CD8-positive, alpha-beta memory T cell (primary cell): ENCODE measurements around the gene PPIL4. TPM values are rescaled to one million over a fixed set of nuclear protein-coding genes. Genes with fewer than 3 reads are reported as not detected.

Experiments
- CTCF ChIA-PET: fragments of 350-600 bp; sonication (Branson Sonifier 250); formaldehyde crosslinking; loops from one replicate; lab custom pipeline; 2021; ENCODE audit warnings: antibody characterized with exemption; lab: Charles Lee
- POLR2A ChIA-PET: fragments of 350-600 bp; sonication (Branson Sonifier 250); formaldehyde crosslinking; loops from one replicate; lab custom pipeline; 2021; ENCODE audit warnings: antibody characterized with exemption; lab: Charles Lee
- DNase-seq, 5 donors: peaks; one replicate each; pipeline versions ENCODE4 v3.0.0 to v3.0.0-alpha.2; 2020 to 2022; ENCODE audit warnings: mixed read lengths in 1 of 5
- H3K27ac ChIP-seq: one replicate; pipeline ENCODE4 v1.7.0; 2013; ENCODE audit warnings: low read depth, mild to moderate bottlenecking, low read length, moderate library complexity
- H3K27me3 ChIP-seq: 2 replicates; pipeline ENCODE4 v1.7.0; 2013; ENCODE audit warnings: low read length, mild to moderate bottlenecking; ENCODE audit not compliant: insufficient read depth, poor library complexity, severe bottlenecking
- H3K36me3 ChIP-seq: 2 replicates; pipeline ENCODE4 v1.7.0; 2013; ENCODE audit warnings: mild to moderate bottlenecking, low read length, moderate library complexity; ENCODE audit not compliant: insufficient read depth
- H3K4me1 ChIP-seq: 2 replicates; pipeline ENCODE4 v1.7.0; 2013; ENCODE audit warnings: mild to moderate bottlenecking, low read length, moderate library complexity; ENCODE audit not compliant: insufficient read depth
- H3K4me3 ChIP-seq: 2 replicates; pipeline ENCODE4 v1.7.0; 2013; ENCODE audit warnings: mild to moderate bottlenecking, low read length
- H3K9me3 ChIP-seq: 2 replicates; pipeline ENCODE4 v1.7.0; 2013; ENCODE audit warnings: mild to moderate bottlenecking, low read length
- H3K27ac Mint-ChIP-seq, 8 donors: one replicate each; pipeline ENCODE4 v1.8.0; 2020 to 2021; ENCODE audit warnings: mixed read lengths in 8 of 8, mild to moderate bottlenecking in 6 of 8, inconsistent platforms in 3 of 8, moderate library complexity in 3 of 8
- H3K27me3 Mint-ChIP-seq, 2 donors: one replicate each; pipeline ENCODE4 v1.8.0; 2020 to 2021; ENCODE audit warnings: mixed read lengths in 2 of 2, mild to moderate bottlenecking in 1 of 2, moderate library complexity in 1 of 2
- H3K36me3 Mint-ChIP-seq, 3 donors: one replicate each; pipeline ENCODE4 v1.8.0; 2020 to 2021; ENCODE audit warnings: mixed read lengths in 3 of 3, inconsistent platforms in 1 of 3, mild to moderate bottlenecking in 1 of 3
- H3K4me1 Mint-ChIP-seq, 3 donors: one replicate each; pipeline ENCODE4 v1.8.0; 2020 to 2021; ENCODE audit warnings: mixed read lengths in 3 of 3, inconsistent platforms in 1 of 3, mild to moderate bottlenecking in 1 of 3
- H3K4me3 Mint-ChIP-seq, 7 donors: one replicate each; pipeline ENCODE4 v1.8.0; 2020 to 2021; ENCODE audit warnings: mixed read lengths in 7 of 7, mild to moderate bottlenecking in 6 of 7, moderate library complexity in 4 of 7, inconsistent platforms in 2 of 7
- H3K9me3 Mint-ChIP-seq, 5 donors: one replicate each; pipeline ENCODE4 v1.8.0; 2020 to 2022; ENCODE audit warnings: mixed read lengths in 5 of 5, mild to moderate bottlenecking in 3 of 5, moderate library complexity in 2 of 5, inconsistent platforms in 1 of 5
- polyA plus RNA-seq: library from polyadenylated mRNA; unstranded; fragments of 300-500 nt; fragmentation: Illumina TruSeq; gene quantifications from one replicate; pipeline ENCODE4 v1.2.3, GENCODE V29; 2021
- total RNA-seq, 2 experiments: library from RNA; stranded (reverse); gene quantifications; one replicate each; pipeline ENCODE4 v1.2.3, GENCODE V29; 2021

Gene PPIL4, protein sequence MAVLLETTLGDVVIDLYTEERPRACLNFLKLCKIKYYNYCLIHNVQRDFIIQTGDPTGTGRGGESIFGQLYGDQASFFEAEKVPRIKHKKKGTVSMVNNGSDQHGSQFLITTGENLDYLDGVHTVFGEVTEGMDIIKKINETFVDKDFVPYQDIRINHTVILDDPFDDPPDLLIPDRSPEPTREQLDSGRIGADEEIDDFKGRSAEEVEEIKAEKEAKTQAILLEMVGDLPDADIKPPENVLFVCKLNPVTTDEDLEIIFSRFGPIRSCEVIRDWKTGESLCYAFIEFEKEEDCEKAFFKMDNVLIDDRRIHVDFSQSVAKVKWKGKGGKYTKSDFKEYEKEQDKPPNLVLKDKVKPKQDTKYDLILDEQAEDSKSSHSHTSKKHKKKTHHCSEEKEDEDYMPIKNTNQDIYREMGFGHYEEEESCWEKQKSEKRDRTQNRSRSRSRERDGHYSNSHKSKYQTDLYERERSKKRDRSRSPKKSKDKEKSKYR
- total RNA-seq (10 to 100 TPM; 29.7 to 31.9 TPM), polyA plus RNA-seq (10.7 TPM)

- DNase-seq, result peak; percentile 94 to 98 (median 96)
- H3K36me3 Mint-ChIP-seq, result peaks cover 0 to 29% (median 2%) of the 10 kb centered on the region in 3 donors
- peaks cover 34% of the 10 kb centered on the region for H3K4me1 ChIP-seq
- no peaks in the 10 kb centered on the region for H3K9me3 Mint-ChIP-seq
- H3K27me3 Mint-ChIP-seq, result no peaks in the 10 kb centered on the region
- peak within 1 kb of the TSS; percentile 100 for H3K27ac ChIP-seq
- H3K27me3 ChIP-seq, result no peaks in the 10 kb centered on the region
- H3K4me1 Mint-ChIP-seq, result peaks cover 41 to 44% (median 44%) of the 10 kb centered on the region in 3 donors
- peak within 1 kb of the TSS; percentile 98 to 100 (median 99) for H3K4me3 Mint-ChIP-seq
- H3K4me3 ChIP-seq, result peak within 1 kb of the TSS; percentile 100
- peak within 1 kb of the TSS; percentile 99 to 100 (median 100) for H3K27ac Mint-ChIP-seq
- H3K9me3 ChIP-seq, result no peaks in the 10 kb centered on the region
- POLR2A ChIA-PET, result interaction anchor here (0.6 to 2.7 kb wide), 6 partner anchors 18 to 172 kb away, joined by 3 to 13 read pairs (median 8); partner anchors contain the start of genes GINM1, LATS1 and ZC3H12D
- CTCF ChIA-PET, result interaction anchor here (0.6 to 4.6 kb wide), 13 partner anchors 9 to 794 kb away, joined by 3 to 51 read pairs (median 3); partner anchors contain the start of gene GINM1
- no peaks in the 10 kb centered on the region for H3K36me3 ChIP-seq
These were observed at the start of gene PPIL4 for GRCh38 chr6:149545754-149546471. Gene PPIL4 (minus strand): TSS chr6:149546043. CDS start chr6:149546005, 38 bp downstream.

DNA sequence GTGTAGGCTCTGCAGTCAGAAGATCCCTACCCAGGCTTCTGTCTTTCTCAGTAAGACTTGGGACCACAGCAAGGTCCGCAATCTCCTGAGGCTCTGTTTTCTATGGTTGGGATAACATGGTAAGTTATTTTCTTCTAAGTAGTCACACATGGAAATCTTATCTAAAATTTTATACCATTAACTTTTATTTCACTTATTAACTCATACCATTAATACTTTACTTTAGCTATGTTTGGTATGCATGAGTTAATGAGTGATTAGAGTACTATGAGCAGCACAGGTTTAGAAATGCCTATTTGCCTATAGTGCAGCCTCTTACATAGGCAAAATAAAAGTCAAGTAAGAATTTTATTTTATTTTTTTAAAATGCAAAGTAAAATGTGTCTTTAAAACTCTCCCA, 47.6 kb upstream of the PPIL4 start:
- peaks cover 17% of the 10 kb centered on the region for H3K36me3 ChIP-seq
- DNase-seq, result no peak

GRCh38 chr6:149592983-149593382, 47.1 kb upstream of the PPIL4 start:
- POLR2A ChIA-PET, result no interaction called here
- peaks cover 17% of the 10 kb centered on the region for H3K36me3 ChIP-seq

More for the DNA sequence above, 47.6 kb upstream of the PPIL4 start:
- H3K4me1 ChIP-seq, result no peaks in the 10 kb centered on the region
- H3K27me3 ChIP-seq, result no peaks in the 10 kb centered on the region
- peaks cover 0 to 68% (median 9%) of the 10 kb centered on the region in 3 donors for H3K36me3 Mint-ChIP-seq
- no peak overlapping the region for H3K4me3 ChIP-seq
- no peak overlapping the region for H3K27ac ChIP-seq
- H3K27ac Mint-ChIP-seq, result no peak overlapping the region
- H3K4me3 Mint-ChIP-seq, result no peak overlapping the region
- H3K4me1 Mint-ChIP-seq, result no peaks in the 10 kb centered on the region
- no peaks in the 10 kb centered on the region for H3K9me3 ChIP-seq
- no peaks in the 10 kb centered on the region for H3K27me3 Mint-ChIP-seq
- CTCF ChIA-PET, result no interaction called here
- H3K9me3 Mint-ChIP-seq, result no peaks in the 10 kb centered on the region
- POLR2A ChIA-PET, result no interaction called here

GRCh38 chr6:149586149-149586548, 40.3 kb upstream of the PPIL4 start:
- Mint-ChIP-seq H3K4me1 (no peaks in the 10 kb centered on the region), H3K9me3 (no peaks in the 10 kb centered on the region), H3K27ac (no peak overlapping the region), H3K27me3 (no peaks in the 10 kb centered on the region), H3K4me3 (no peak overlapping the region), H3K36me3 (peaks cover 0 to 68% (median 13%) of the 10 kb centered on the region in 3 donors)
- Histone ChIP-seq H3K36me3 (peaks cover 10% of the 10 kb centered on the region), H3K27ac (no peak overlapping the region), H3K27me3 (no peaks in the 10 kb centered on the region), H3K4me3 (no peak overlapping the region), H3K4me1 (no peaks in the 10 kb centered on the region), H3K9me3 (no peaks in the 10 kb centered on the region)
- POLR2A ChIA-PET, result no interaction called here
- no peak for DNase-seq
- CTCF ChIA-PET, result interaction anchor here (1.2 kb wide), 1 partner anchor 9 kb away, joined by 3 read pairs; no protein-coding TSS in a partner anchor

More at GRCh38 chr6:149592983-149593382, 47.1 kb upstream of the PPIL4 start:
- Mint-ChIP-seq H3K9me3 (no peaks in the 10 kb centered on the region), H3K4me1 (no peaks in the 10 kb centered on the region), H3K36me3 (peaks cover 0 to 71% (median 9%) of the 10 kb centered on the region in 3 donors), H3K4me3 (no peak overlapping the region), H3K27ac (peak overlapping the region in 4 of 8 donors; percentile 5 to 43 (median 32)), H3K27me3 (no peaks in the 10 kb centered on the region)
- CTCF ChIA-PET, result no interaction called here
- no peak for DNase-seq
- no peaks in the 10 kb centered on the region for H3K27me3 ChIP-seq
- no peaks in the 10 kb centered on the region for H3K4me1 ChIP-seq
- H3K27ac ChIP-seq, result no peak overlapping the region
- no peaks in the 10 kb centered on the region for H3K9me3 ChIP-seq
- H3K4me3 ChIP-seq, result no peak overlapping the region

DNA sequence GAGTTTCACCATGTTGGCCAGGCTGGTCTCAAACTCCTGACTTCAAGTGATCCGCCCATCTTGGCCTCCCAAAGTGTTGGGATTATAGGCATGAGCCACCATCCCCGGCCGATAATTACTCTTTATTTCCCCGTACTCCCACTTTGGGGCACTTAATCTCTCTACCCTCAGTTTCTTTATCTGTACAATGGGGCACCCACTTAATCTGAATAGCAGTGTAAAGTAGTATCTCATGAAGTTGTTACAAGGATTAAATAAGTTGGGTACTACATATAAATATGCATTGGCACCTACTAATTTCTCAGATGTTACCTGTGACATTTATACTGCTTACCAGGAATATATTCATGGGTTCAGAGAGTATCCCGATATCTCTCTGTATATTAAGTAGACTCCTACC, 35.5 kb upstream of the PPIL4 start:
- CTCF ChIA-PET, result no interaction called here
- DNase-seq, result no peak
- Mint-ChIP-seq H3K27ac (no peak overlapping the region), H3K4me1 (no peaks in the 10 kb centered on the region), H3K27me3 (no peaks in the 10 kb centered on the region), H3K4me3 (no peak overlapping the region), H3K36me3 (peaks cover 0 to 71% (median 26%) of the 10 kb centered on the region in 3 donors), H3K9me3 (no peaks in the 10 kb centered on the region)
- Histone ChIP-seq H3K27me3 (no peaks in the 10 kb centered on the region), H3K4me1 (no peaks in the 10 kb centered on the region), H3K27ac (no peak overlapping the region), H3K9me3 (no peaks in the 10 kb centered on the region), H3K36me3 (peaks cover 10% of the 10 kb centered on the region), H3K4me3 (no peak overlapping the region)
- POLR2A ChIA-PET, result no interaction called here

GRCh38 chr6:149580880-149581279, 35.0 kb upstream of the PPIL4 start:
- Mint-ChIP-seq H3K36me3 (peaks cover 0 to 71% (median 26%) of the 10 kb centered on the region in 3 donors), H3K4me3 (no peak overlapping the region), H3K27ac (no peak overlapping the region), H3K4me1 (no peaks in the 10 kb centered on the region), H3K9me3 (no peaks in the 10 kb centered on the region), H3K27me3 (no peaks in the 10 kb centered on the region)
- POLR2A ChIA-PET, result no interaction called here
- H3K9me3 ChIP-seq, result no peaks in the 10 kb centered on the region
- H3K4me3 ChIP-seq, result no peak overlapping the region
- no peak overlapping the region for H3K27ac ChIP-seq
- peaks cover 10% of the 10 kb centered on the region for H3K36me3 ChIP-seq
- no peaks in the 10 kb centered on the region for H3K27me3 ChIP-seq
- no peak for DNase-seq
- no peaks in the 10 kb centered on the region for H3K4me1 ChIP-seq
- CTCF ChIA-PET, result interaction anchor here (1.7 kb wide), 1 partner anchor 35 kb away, joined by 4 read pairs; the partner anchor contains the start of gene PPIL4

DNA sequence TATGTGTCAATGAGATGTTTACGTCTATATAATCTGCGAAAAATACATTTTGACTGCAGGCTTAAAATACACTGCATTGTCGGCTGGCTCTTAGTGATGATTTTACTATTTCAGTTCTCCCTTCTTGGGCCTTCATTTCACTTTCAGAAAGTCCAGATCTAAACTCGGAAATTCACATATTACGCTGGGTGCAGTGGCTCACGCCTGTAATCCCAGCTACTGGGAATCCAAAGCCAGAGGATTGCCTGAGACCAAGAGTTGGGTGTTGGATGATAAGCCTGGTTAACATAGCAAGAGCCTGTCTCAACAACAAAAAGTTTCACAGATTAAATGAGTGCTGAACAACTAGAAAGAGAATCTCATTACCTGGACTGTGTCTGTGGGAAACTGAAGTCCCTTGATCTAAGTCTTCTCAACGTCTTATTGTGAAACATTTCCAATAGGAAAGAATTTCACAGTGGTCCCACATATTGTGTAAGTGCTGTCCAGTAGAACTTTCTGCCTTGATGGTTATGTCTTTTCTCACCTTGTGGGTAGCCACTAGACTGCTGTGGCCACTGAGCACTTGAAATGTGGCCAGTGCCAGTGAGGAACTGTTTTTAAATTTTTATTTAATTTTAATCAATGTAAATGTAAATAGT, 22.2 kb upstream of the PPIL4 start:
- ChIA-PET CTCF (no interaction called here), POLR2A (interaction anchor here (0.6 kb wide), 1 partner anchor 27 kb away, joined by 3 read pairs; no protein-coding TSS in a partner anchor)
- Mint-ChIP-seq H3K9me3 (no peaks in the 10 kb centered on the region), H3K27ac (peak overlapping the region in 4 of 8 donors; percentile 23 to 61 (median 41)), H3K36me3 (peaks cover 0 to 18% (median 0%) of the 10 kb centered on the region in 3 donors), H3K4me3 (peak overlapping the region; percentile 34 to 95 (median 74)), H3K4me1 (peaks cover 20 to 52% (median 29%) of the 10 kb centered on the region in 3 donors), H3K27me3 (peaks cover 0 to 3% of the 10 kb centered on the region in 2 donors)
- Histone ChIP-seq H3K27ac (no peak overlapping the region), H3K9me3 (no peaks in the 10 kb centered on the region), H3K27me3 (no peaks in the 10 kb centered on the region), H3K36me3 (no peaks in the 10 kb centered on the region), H3K4me3 (no peak overlapping the region), H3K4me1 (peaks cover 16% of the 10 kb centered on the region)
- DNase-seq, result no peak
